Vagina (tissue), 2 donors: Measurements from ENCODE around the gene SEMA3A.

ENCODE experiments used
- CTCF ChIP-seq, 3 experiments: fragments of 450-650 bp in 2 of 3; fragments of 200-600 bp in 1 of 3; sonication (generic) in 1 of 3; IDR thresholded peaks; one replicate each; pipeline ENCODE4 v1.5.1; 2017 to 2019; ENCODE audit warnings: antibody characterized with exemption in 3 of 3, mild to moderate bottlenecking in 2 of 3, moderate library complexity in 2 of 3
- POLR2A ChIP-seq, 2 donors: fragments of 450-650 bp; IDR thresholded peaks; one replicate each; pipeline ENCODE4 v1.6.1; 2017; ENCODE audit warnings: antibody characterized with exemption in 2 of 2, mild to moderate bottlenecking in 2 of 2, moderate library complexity in 2 of 2

DNA sequence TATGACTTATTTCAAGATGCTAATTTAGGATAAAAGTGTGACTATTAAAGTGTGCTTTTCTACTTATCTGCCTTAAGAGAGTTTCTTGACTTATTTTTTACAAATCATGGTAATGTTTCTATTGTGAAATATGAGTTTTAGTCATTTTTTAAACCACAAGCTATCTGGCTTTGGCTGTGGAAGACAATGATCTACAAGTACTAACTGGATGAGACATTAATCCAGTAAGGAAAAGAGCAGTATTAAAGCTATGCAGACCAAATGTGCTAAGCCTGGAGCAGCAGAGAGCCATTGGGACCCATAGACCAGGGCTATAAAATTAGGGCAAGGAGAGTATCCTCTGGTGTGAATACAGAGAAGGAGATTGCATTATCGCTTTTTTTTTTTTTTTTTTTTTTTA is 92.4 kb downstream of the SEMA3A start:
- TF ChIP-seq POLR2A (IDR thresholded peaks at IDR 0.05) (no peak), CTCF (IDR thresholded peaks at IDR 0.05) (no peak)
